Spleen (tissue), 11 donors: Measurements from ENCODE around the gene TGFB1I1. TPM values are rescaled to one million over a fixed set of nuclear protein-coding genes. Genes with fewer than 3 reads are reported as not detected.
"Not testable (repeated sequence)": the region's sequence is repeated elsewhere in the genome, so short reads cannot be mapped to it uniquely, and the experiment has no call there.

Experiments used
- DNase-seq: peaks from one replicate; pipeline ENCODE4 v3.0.0-alpha.2; 2020
- H3K27ac ChIP-seq, 8 donors: fragments of 200-600 bp; sonication (generic) in 7 of 8; 1 replicate in 4 of 8; 2 replicates in 4 of 8; pipeline versions ENCODE4 v1.5.0 to v1.8.0; 2016 to 2021; ENCODE audit warnings: inconsistent platforms in 4 of 8, mild to moderate bottlenecking in 4 of 8, moderate library complexity in 1 of 8
- H3K27me3 ChIP-seq, 7 donors: fragments of 200-600 bp; sonication (generic) in 6 of 7; replicated peaks in 1 of 7; 1 replicate in 4 of 7; 2 replicates in 3 of 7; pipeline versions ENCODE4 v1.5.0 to v1.8.0; 2016 to 2021; ENCODE audit warnings: inconsistent platforms in 3 of 7, mild to moderate bottlenecking in 1 of 7
- H3K36me3 ChIP-seq, 6 donors: fragments of 200-600 bp; sonication (generic) in 5 of 6; 1 replicate in 4 of 6; 2 replicates in 2 of 6; pipeline versions ENCODE4 v1.5.0 to v1.8.0; 2016 to 2021; ENCODE audit warnings: inconsistent platforms in 2 of 6
- H3K4me1 ChIP-seq, 6 donors: fragments of 200-600 bp; sonication (generic) in 5 of 6; 1 replicate in 3 of 6; 2 replicates in 3 of 6; pipeline versions ENCODE4 v1.5.0 to v1.8.0; 2016 to 2021; ENCODE audit warnings: inconsistent platforms in 3 of 6
- H3K4me3 ChIP-seq, 8 donors: fragments of 200-600 bp; sonication (generic) in 7 of 8; 1 replicate in 4 of 8; 2 replicates in 4 of 8; pipeline versions ENCODE4 v1.5.0 to v1.8.0; 2016 to 2021; ENCODE audit warnings: inconsistent platforms in 4 of 8, mild to moderate bottlenecking in 4 of 8, moderate library complexity in 2 of 8
- H3K9me3 ChIP-seq, 8 donors: fragments of 200-600 bp; sonication (generic) in 7 of 8; 1 replicate in 4 of 8; 2 replicates in 4 of 8; pipeline versions ENCODE4 v1.5.0 to v1.8.0; 2016 to 2021; ENCODE audit warnings: inconsistent platforms in 4 of 8
- CTCF ChIP-seq, 11 experiments: fragments of 200-600 bp in 7 of 11; fragments of 450-650 bp in 4 of 11; sonication (generic) in 4 of 11; IDR thresholded peaks in 8 of 11; conservative IDR thresholded peaks in 3 of 11; 1 replicate in 7 of 11; 2 replicates in 4 of 11; pipeline versions ENCODE4 v1.4.0 to v1.8.0; 2016 to 2021; ENCODE audit warnings: antibody characterized with exemption in 11 of 11, inconsistent platforms in 4 of 11, mild to moderate bottlenecking in 1 of 11
- POLR2A ChIP-seq, 3 donors: fragments of 450-650 bp; IDR thresholded peaks; one replicate each; pipeline ENCODE4 v1.5.1; 2017; ENCODE audit warnings: antibody characterized with exemption in 3 of 3, mild to moderate bottlenecking in 1 of 3
- POLR2AphosphoS5 ChIP-seq, 3 donors: sonication (generic); formaldehyde crosslinking; IDR thresholded peaks; one replicate each; pipeline ENCODE4 v1.5.1; 2017; ENCODE audit warnings: antibody characterized with exemption in 3 of 3
- WGBS, 5 donors: extraction: QIAGEN DNeasy Blood & Tissue Kit in 3 of 5; methylation state at CpG; one replicate each; pipeline versions ENCODE4 v1.1.5 to v1.1.7; 2013 to 2018; 5-methylcytosine and 5-hydroxymethylcytosine counted together
- intact Hi-C: fragments of 100-400 bp; cut with DNase I; formaldehyde crosslinking; loops from one replicate; pipeline ENCODE4 v1.15.0; 2023; ENCODE audit warnings: low total_unique reads
- polyA plus RNA-seq, 3 donors: library from polyadenylated mRNA; stranded (reverse); fragments of 200-250 nt; gene quantifications; one replicate each; pipeline ENCODE4 v1.2.1, GENCODE V29; 2013
- total RNA-seq, 7 donors: library from RNA; depleted of rRNA in 3 of 7; stranded (reverse); fragments of >200 nt in 3 of 7; fragmentation: NEBNext Ultra II Directional in 4 of 7; extraction: Animal tissue kit (Norgen Biotek cat#: 25700) in 4 of 7; gene quantifications; one replicate each; pipeline versions ENCODE4 v1.1.0 to v1.2.1, GENCODE V29; 2016 to 2021
- donor health status: healthy with polysubstance abuse.
- donor health status: DM: no; HTN: no; CAD: no; lungs with moderate emphysema.
- donor health status: DM: no; HTN: no; CAD: no.
- donor health status: Bipolar disorder and iron deficiency.
- donor health status: healthy.
- donor health status: DM: no; HTN: no; CAD: no.
- donor health status: DM: yes; HTN: yes; CAD: no.

Gene TGFB1I1
- total and polyA plus RNA-seq, 10 donors, result 10.7 to 69.0 (median 27.4) TPM

GRCh38 chr16:31480851-31481536 lies 9.0 kb downstream of the TGFB1I1 start:
- no peak overlapping the region for H3K27ac ChIP-seq
- H3K4me3 ChIP-seq, result no peak overlapping the region
- peaks cover 0 to 38% (median 28%) of the 10 kb centered on the region in 6 donors for H3K4me1 ChIP-seq
- H3K9me3 ChIP-seq, result no peaks in the 10 kb centered on the region
- peak; percentile 69 for DNase-seq
- intact Hi-C loops, result loop anchor here (10.0 kb wide), 1 partner anchor 234 kb away; a partner anchor contains a TSS
- WGBS, 5 donors, result 20 to 38% (median 29%) methylated on average over 7 of the region's 7 CpGs
- peaks cover 0 to 66% (median 0%) of the 10 kb centered on the region in 7 donors for H3K27me3 ChIP-seq
- peaks cover 0 to 23% (median 0%) of the 10 kb centered on the region in 6 donors for H3K36me3 ChIP-seq
- TF ChIP-seq CTCF (IDR thresholded peaks at IDR 0.05 in 8 of 11, conservative IDR thresholded peaks at IDR 0.05 in 3 of 11) (no peak), POLR2A (IDR thresholded peaks at IDR 0.05) (no peak), POLR2AphosphoS5 (IDR thresholded peaks at IDR 0.05) (peak in 2 of 3 donors; percentile 31 to 46)

- no peak within 1 kb of the TSS for H3K27ac ChIP-seq
- H3K36me3 ChIP-seq, result peaks cover 0 to 3% (median 0%) of the 10 kb centered on the region in 6 donors
- H3K9me3 ChIP-seq, result no peaks in the 10 kb centered on the region
- TF ChIP-seq POLR2AphosphoS5 (IDR thresholded peaks at IDR 0.05) (no peak), CTCF (IDR thresholded peaks at IDR 0.05 in 8 of 11, conservative IDR thresholded peaks at IDR 0.05 in 3 of 11) (no peak), POLR2A (IDR thresholded peaks at IDR 0.05) (no peak)
- H3K4me3 ChIP-seq, result no peak within 1 kb of the TSS
- H3K27me3 ChIP-seq, result peaks cover 0 to 67% (median 9%) of the 10 kb centered on the region in 7 donors
- DNase-seq, result no peak
- H3K4me1 ChIP-seq, result peaks cover 7 to 32% (median 22%) of the 10 kb centered on the region in 6 donors
- intact Hi-C loops, result loop anchor here (10.0 kb wide), 1 partner anchor 232 kb away; a partner anchor contains a TSS
- 85 to 96% (median 90%) methylated on average over 4 of the region's 4 CpGs for WGBS, 5 donors
Measured at GRCh38 chr16:31483081-31483480, 11.1 kb downstream of the TGFB1I1 start, which contains the start of gene SLC5A2. SLC5A2 (plus strand) TSS chr16:31483123; CDS start chr16:31483137, 14 bp downstream.

DNA sequence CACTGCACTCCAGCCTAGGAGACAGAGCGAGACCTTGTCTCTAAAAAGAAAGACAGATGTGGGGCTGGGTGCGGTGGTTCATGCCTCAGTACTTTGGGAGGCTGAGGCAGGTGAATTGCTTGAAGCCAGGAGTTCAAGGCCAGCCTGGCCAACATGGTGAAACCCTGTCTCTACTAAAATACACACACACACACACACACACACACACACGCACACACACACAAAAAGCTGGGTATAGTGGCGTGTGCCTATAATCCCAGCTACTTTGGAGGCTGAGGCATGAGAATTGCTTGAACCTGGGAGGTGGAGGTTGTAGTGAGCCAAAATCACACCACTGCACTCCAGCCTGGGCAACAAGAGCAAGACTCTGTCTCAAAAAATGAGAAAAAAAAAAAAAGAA lies 12.1 kb downstream of the TGFB1I1 start:
- 85 to 98% (median 93%) methylated on average over 4 of the region's 4 CpGs for WGBS, 5 donors

GRCh38 chr16:31484491-31485171 lies 12.7 kb downstream of the TGFB1I1 start:
- no peaks in the 10 kb centered on the region for H3K9me3 ChIP-seq
- WGBS, 5 donors, result 57 to 68% (median 61%) methylated on average over 13 to 14 of the region's 14 CpGs
- TF ChIP-seq POLR2AphosphoS5 (IDR thresholded peaks at IDR 0.05) (no peak), CTCF (IDR thresholded peaks at IDR 0.05 in 8 of 11, conservative IDR thresholded peaks at IDR 0.05 in 3 of 11) (no peak), POLR2A (IDR thresholded peaks at IDR 0.05) (no peak)
- H3K4me3 ChIP-seq, result no peak overlapping the region
- DNase-seq, result peak; percentile 72
- peaks cover 12 to 40% (median 28%) of the 10 kb centered on the region in 6 donors for H3K4me1 ChIP-seq
- peaks cover 0 to 74% (median 12%) of the 10 kb centered on the region in 7 donors for H3K27me3 ChIP-seq
- intact Hi-C loops, result loop anchor here (10.0 kb wide), 1 partner anchor 230 kb away; a partner anchor contains a TSS
- H3K36me3 ChIP-seq, result no peaks in the 10 kb centered on the region
- H3K27ac ChIP-seq, result no peak overlapping the region

More for the DNA sequence above, 12.1 kb downstream of the TGFB1I1 start:
- not testable (repeated sequence) for H3K9me3 ChIP-seq, H3K36me3 ChIP-seq, H3K4me3 ChIP-seq, H3K27ac ChIP-seq
- intact Hi-C loops, result loop anchor here (10.0 kb wide), 1 partner anchor 231 kb away; a partner anchor contains a TSS
- DNase-seq, result peak; percentile 44
- H3K27me3 ChIP-seq, result peaks cover 0 to 77% (median 12%) of the 10 kb centered on the region in 7 donors
- H3K4me1 ChIP-seq, result peaks cover 12 to 40% (median 28%) of the 10 kb centered on the region in 6 donors
